Measurements from ENCODE around the gene MAP4K4. TPM values are rescaled to one million over a fixed set of nuclear protein-coding genes. Genes with fewer than 3 reads are reported as not detected.

MAP4K4 gene
- total and polyA plus RNA-seq, 2 of the 13 experiments (the other 11 are each of a cell fraction or from before 2014, with no cell fraction given) = 105 to 264 TPM

GRCh38 chr2:101751875-101752619 lies 54.5 kb downstream of the MAP4K4 start (continued):
- TF ChIP-seq NCOA2 (CRISPR knock-in tag; IDR thresholded peaks at IDR 0.05) (peak; percentile 64), HMG20A (CRISPR knock-in tag; IDR thresholded peaks at IDR 0.05; ENCODE audit: borderline replicate concordance) (peak; percentile 58; the same call in 1 of the 2 replicates), ZNF691 (CRISPR knock-in tag; IDR thresholded peaks at IDR 0.05; ENCODE audit: borderline replicate concordance, low read depth) (no peak), FOSL1 (CRISPR knock-in tag; IDR thresholded peaks at IDR 0.05; ENCODE audit: borderline replicate concordance) (no peak), ZNF12 (CRISPR knock-in tag; IDR thresholded peaks at IDR 0.05) (0 out of 2 replicates have a peak, but pooled peaks have one; percentile 46), SOX5 (CRISPR knock-in tag; IDR thresholded peaks at IDR 0.05; ENCODE audit: borderline replicate concordance) (peak; percentile 84), MED13 (CRISPR knock-in tag; IDR thresholded peaks at IDR 0.05) (peak; percentile 44; the same call in 1 of the 2 replicates), GATAD2A (CRISPR knock-in tag; IDR thresholded peaks at IDR 0.05) (peak; percentile 68), HNF4A (CRISPR knock-in tag; IDR thresholded peaks at IDR 0.05) (peak; percentile 31; the same call in 1 of the 2 replicates), CEBPG (CRISPR knock-in tag; IDR thresholded peaks at IDR 0.05) (0 out of 2 replicates have a peak, but pooled peaks have one; percentile 11), RARA (CRISPR knock-in tag; IDR thresholded peaks at IDR 0.05) (peak; percentile 45; the same call in 1 of the 2 replicates), DPF2 (CRISPR knock-in tag; IDR thresholded peaks at IDR 0.05; ENCODE audit: borderline replicate concordance, low read depth) (0 out of 2 replicates have a peak, but pooled peaks have one; percentile 46), ZNF121 (CRISPR knock-in tag; IDR thresholded peaks at IDR 0.05) (no peak), CBX5 (CRISPR knock-in tag; IDR thresholded peaks at IDR 0.05; ENCODE audit: borderline replicate concordance) (peak; percentile 31; the same call in 1 of the 2 replicates), RBM22 (optimal IDR thresholded peaks at IDR 0.05; ENCODE audit: low read length) (peak; percentile 19), NFIC (IDR thresholded peaks at IDR 0.05; ENCODE audit: low read length) (0 out of 2 replicates have a peak, but pooled peaks have one; percentile 16), STAG1 (CRISPR knock-in tag; IDR thresholded peaks at IDR 0.05) (0 out of 2 replicates have a peak, but pooled peaks have one; percentile 14), YEATS4 (CRISPR knock-in tag; IDR thresholded peaks at IDR 0.05; ENCODE audit: borderline replicate concordance) (no peak), TFAP4 (IDR thresholded peaks at IDR 0.05; ENCODE audit: borderline replicate concordance, low read depth) (peak; percentile 71; the same call in 1 of the 2 replicates), PATZ1 (CRISPR knock-in tag; IDR thresholded peaks at IDR 0.05) (peak; percentile 75), ZNF317 (CRISPR knock-in tag; IDR thresholded peaks at IDR 0.05) (peak; percentile 99), ZNF281 (CRISPR knock-in tag; IDR thresholded peaks at IDR 0.05; ENCODE audit: borderline replicate concordance) (peak; percentile 57; the same call in 1 of the 2 replicates), ZFX (CRISPR knock-in tag; IDR thresholded peaks at IDR 0.05; ENCODE audit: low read depth) (peak; percentile 34; the same call in 1 of the 2 replicates), ZNF761 (CRISPR knock-in tag; conservative IDR thresholded peaks at IDR 0.05) (no peak), MIER3 (CRISPR knock-in tag; IDR thresholded peaks at IDR 0.05; ENCODE audit: borderline replicate concordance) (peak; percentile 36; the same call in 1 of the 2 replicates)
